Endothelial cell (in vitro differentiated cells): ENCODE results near the gene SH3RF3. TPM values are rescaled to one million over a fixed set of nuclear protein-coding genes. Genes with fewer than 3 reads are reported as not detected.

Experiments
- DNase-seq: peaks from one replicate; pipeline ENCODE4 v3.0.0; 2021; ENCODE audit warnings: low spot score
- H3K27ac Mint-ChIP-seq: one replicate; pipeline ENCODE4 v1.8.0; 2021; ENCODE audit warnings: mixed read lengths, inconsistent platforms; ENCODE audit not compliant: unreplicated experiment
- H3K27me3 Mint-ChIP-seq: one replicate; pipeline ENCODE4 v1.8.0; 2021; ENCODE audit warnings: mild to moderate bottlenecking, moderate library complexity, mixed read lengths, inconsistent platforms; ENCODE audit not compliant: unreplicated experiment
- H3K36me3 Mint-ChIP-seq: one replicate; pipeline ENCODE4 v1.8.0; 2021; ENCODE audit warnings: mild to moderate bottlenecking, low read depth, mixed read lengths, inconsistent platforms; ENCODE audit not compliant: unreplicated experiment
- H3K4me1 Mint-ChIP-seq: one replicate; pipeline ENCODE4 v1.8.0; 2021; ENCODE audit warnings: mild to moderate bottlenecking, mixed read lengths, inconsistent platforms; ENCODE audit not compliant: unreplicated experiment
- H3K4me3 Mint-ChIP-seq: one replicate; pipeline ENCODE4 v1.8.0; 2021; ENCODE audit warnings: mild to moderate bottlenecking, mixed read lengths, inconsistent platforms; ENCODE audit not compliant: unreplicated experiment
- H3K9me3 Mint-ChIP-seq: one replicate; pipeline ENCODE4 v1.8.0; 2021; ENCODE audit warnings: mixed read lengths, inconsistent platforms; ENCODE audit not compliant: unreplicated experiment
- total RNA-seq: library from RNA; stranded (reverse); fragmentation: NEBNext Ultra II Directional; extraction: Animal tissue kit (Norgen Biotek cat#: 25700); gene quantifications from one replicate; pipeline ENCODE4 v1.2.1, GENCODE V29; 2021; ENCODE audit not compliant: unreplicated experiment
- TF ChIP-seq, protein P1 (sequence below): fragments of 200-600 bp; sonication (generic); IDR thresholded peaks from one replicate; pipeline ENCODE4 v1.5.0; 2021; ENCODE audit warnings: antibody characterized with exemption; ENCODE audit not compliant: unreplicated experiment

The SH3RF3 gene
- total RNA-seq, 1 donor from 2014 or later, result 12.8 TPM

DNA sequence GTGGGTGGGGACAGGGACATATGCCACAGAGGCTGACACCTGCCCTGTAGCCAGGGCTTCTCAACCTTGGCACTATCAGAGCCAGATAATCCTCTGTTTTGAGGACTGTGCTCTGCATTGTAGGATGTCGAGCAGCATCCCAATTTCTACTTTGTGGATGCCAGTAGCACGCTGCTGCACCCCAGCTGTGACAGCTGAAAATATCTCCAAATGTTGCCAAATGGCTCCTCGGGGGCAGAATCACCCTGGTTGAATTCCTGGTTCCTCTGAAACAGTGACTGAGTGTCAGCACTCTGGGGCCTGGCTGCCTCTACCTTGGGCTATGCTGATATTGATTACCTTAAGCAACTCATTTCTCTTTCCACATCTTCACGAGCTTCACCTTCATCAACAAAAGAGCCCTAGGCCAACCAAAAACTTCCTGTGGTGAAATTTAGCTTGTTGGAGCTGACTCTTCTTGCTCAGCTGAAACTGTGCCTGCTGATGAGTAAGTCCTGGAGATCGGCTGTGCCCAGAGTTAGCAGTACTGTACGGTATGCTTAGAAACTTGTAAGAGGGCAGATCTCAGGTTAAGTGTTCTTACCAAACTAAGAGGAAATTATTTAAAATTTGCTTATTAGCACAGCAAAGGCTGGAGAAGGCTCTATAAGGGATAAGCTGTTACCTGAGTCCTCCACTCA lies 346.7 kb downstream of the SH3RF3 start:
- H3K9me3 Mint-ChIP-seq, result no peaks in the 10 kb centered on the region

DNA sequence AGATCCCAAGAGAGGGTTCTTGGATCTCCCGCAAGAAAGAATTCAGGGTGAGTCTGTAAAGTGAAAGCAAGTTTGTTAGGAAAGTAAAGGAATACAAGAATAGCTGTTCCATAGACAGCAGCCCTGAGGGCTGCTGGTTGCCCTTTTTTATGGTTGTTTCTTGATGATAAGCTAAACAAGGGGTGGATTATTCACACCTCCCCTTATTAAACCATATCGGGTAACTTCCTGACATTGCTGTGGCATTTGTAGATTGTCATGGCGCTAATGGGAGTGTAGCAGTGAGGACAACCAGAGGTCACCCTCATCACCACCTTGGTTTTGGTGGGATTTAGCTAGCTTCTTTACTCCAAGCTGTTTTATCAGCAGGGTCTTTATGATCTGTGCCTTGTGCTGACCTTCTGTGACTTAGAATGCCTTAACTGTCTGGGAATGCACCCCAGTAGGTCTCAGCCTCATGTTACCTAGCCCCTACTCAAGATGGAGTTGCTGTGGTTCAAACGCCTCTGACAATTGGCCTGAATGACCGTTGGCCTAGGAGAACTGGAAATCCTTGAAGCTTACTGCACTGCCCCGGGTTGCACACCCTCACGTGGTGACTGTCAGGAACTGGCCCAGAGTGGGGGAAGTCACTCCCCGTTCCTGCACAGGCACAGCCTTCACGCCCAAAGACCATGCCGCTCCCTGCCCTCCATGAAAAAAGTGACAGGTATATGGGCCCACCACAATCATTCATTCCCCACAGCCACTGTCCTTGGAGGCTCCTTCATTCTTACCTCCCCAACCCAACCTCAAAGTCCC lies 347.8 kb downstream of the SH3RF3 start:
- Mint-ChIP-seq H3K4me3 (no peak overlapping the region), H3K4me1 (peaks cover 16% of the 10 kb centered on the region), H3K27ac (no peak overlapping the region), H3K9me3 (no peaks in the 10 kb centered on the region), H3K27me3 (peaks cover 6% of the 10 kb centered on the region), H3K36me3 (peaks cover 18% of the 10 kb centered on the region)
- TF ChIP-seq, protein P1, sequence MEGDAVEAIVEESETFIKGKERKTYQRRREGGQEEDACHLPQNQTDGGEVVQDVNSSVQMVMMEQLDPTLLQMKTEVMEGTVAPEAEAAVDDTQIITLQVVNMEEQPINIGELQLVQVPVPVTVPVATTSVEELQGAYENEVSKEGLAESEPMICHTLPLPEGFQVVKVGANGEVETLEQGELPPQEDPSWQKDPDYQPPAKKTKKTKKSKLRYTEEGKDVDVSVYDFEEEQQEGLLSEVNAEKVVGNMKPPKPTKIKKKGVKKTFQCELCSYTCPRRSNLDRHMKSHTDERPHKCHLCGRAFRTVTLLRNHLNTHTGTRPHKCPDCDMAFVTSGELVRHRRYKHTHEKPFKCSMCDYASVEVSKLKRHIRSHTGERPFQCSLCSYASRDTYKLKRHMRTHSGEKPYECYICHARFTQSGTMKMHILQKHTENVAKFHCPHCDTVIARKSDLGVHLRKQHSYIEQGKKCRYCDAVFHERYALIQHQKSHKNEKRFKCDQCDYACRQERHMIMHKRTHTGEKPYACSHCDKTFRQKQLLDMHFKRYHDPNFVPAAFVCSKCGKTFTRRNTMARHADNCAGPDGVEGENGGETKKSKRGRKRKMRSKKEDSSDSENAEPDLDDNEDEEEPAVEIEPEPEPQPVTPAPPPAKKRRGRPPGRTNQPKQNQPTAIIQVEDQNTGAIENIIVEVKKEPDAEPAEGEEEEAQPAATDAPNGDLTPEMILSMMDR, result no peak
- DNase-seq, result no peak

More for the DNA sequence above, 346.7 kb downstream of the SH3RF3 start:
- Mint-ChIP-seq H3K4me3 (no peak overlapping the region), H3K27ac (no peak overlapping the region), H3K27me3 (peaks cover 5% of the 10 kb centered on the region), H3K4me1 (peaks cover 19% of the 10 kb centered on the region), H3K36me3 (peaks cover 16% of the 10 kb centered on the region)
- TF ChIP-seq, protein P1, result no peak
- DNase-seq, result no peak

DNA sequence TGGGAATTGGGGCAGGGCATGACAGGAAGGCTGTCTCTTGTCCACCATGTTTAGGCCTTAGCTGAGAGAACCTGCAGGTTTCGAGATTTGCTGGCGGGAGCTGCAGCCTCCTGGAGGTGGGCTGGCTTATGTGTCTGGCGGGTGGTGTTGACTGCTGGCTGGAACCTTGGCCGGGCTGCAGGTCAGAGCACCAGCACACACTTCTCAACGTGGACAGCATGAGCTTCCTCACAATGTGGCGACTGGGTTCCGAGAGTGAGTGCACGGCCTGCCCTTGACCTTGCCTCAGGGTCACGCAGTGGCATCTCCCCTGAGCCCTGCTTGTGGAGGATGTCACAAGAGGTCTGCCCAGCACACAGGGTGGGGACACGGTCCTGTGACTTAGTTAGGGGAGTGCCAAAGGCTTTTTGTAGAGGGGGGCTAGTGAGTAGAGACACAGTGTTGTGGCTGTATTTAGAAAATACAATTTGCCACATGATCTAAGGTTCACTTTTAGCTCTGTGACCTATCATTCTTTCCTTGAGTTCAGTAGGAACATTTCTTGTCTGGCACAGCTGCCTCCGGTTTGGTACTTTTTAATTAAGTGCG lies 350.0 kb downstream of the SH3RF3 start:
- DNase-seq, result no peak
- Mint-ChIP-seq H3K27ac (no peak overlapping the region), H3K27me3 (peaks cover 11% of the 10 kb centered on the region), H3K4me3 (no peak overlapping the region), H3K9me3 (no peaks in the 10 kb centered on the region), H3K4me1 (peaks cover 21% of the 10 kb centered on the region), H3K36me3 (peaks cover 15% of the 10 kb centered on the region)
- TF ChIP-seq, protein P1, result no peak

DNA sequence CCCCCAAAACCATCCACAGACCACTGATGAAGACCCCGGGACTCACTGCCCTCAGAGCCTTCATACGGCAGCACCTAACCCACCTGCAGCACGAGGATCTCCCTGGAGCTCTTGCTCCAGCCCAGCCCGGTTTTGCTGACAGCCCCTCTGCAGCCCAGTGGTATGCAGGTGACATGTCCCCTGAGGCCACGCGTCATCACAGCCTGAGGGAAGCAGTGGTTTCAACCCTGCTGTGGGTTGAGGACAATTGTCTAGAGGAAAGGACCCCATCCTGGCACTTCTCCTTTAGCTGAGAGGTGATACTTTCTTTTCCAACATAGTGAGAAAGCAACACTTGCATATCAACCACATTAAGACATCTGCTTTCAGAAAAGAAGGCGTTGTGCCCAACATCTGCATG lies 350.8 kb downstream of the SH3RF3 start:
- Mint-ChIP-seq H3K4me1 (peaks cover 27% of the 10 kb centered on the region), H3K27ac (no peak overlapping the region), H3K4me3 (no peak overlapping the region), H3K36me3 (peaks cover 20% of the 10 kb centered on the region), H3K27me3 (peaks cover 11% of the 10 kb centered on the region), H3K9me3 (no peaks in the 10 kb centered on the region)
- DNase-seq, result no peak
- TF ChIP-seq, protein P1, result no peak
